Adrenal gland (tissue), 12 donors: ENCODE results near the gene FASN. TPM values are rescaled to one million over a fixed set of nuclear protein-coding genes. Genes with fewer than 3 reads are reported as not detected.

ENCODE experiments used
- DNase-seq, 7 donors: peaks; one replicate each; pipeline ENCODE4 v3.0.0-alpha.2; 2019 to 2020
- H3K27ac ChIP-seq, 5 donors: fragments of 200-600 bp; sonication (generic) in 4 of 5; 1 replicate in 3 of 5; 2 replicates in 2 of 5; pipeline versions ENCODE4 v1.5.1 to v1.8.0; 2016 to 2020; ENCODE audit warnings: mild to moderate bottlenecking in 1 of 5
- H3K27me3 ChIP-seq: fragments of 200-600 bp; 2 replicates; pipeline ENCODE4 v1.8.0; 2021
- H3K36me3 ChIP-seq, 2 donors: fragments of 200-600 bp; replicated peaks in 1 of 2; 1 replicate in 1 of 2; 2 replicates in 1 of 2; pipeline versions ENCODE4 v1.5.1 to v1.8.0; 2018 to 2022
- H3K4me1 ChIP-seq, 2 donors: fragments of 200-600 bp; replicated peaks in 1 of 2; 1 replicate in 1 of 2; 2 replicates in 1 of 2; pipeline versions ENCODE4 v1.5.1 to v1.8.0; 2018 to 2021
- H3K4me3 ChIP-seq, 4 donors: fragments of 200-600 bp; sonication (generic) in 3 of 4; one replicate each; pipeline ENCODE4 v1.5.1; 2016 to 2018
- H3K9me3 ChIP-seq, 3 donors: fragments of 200-600 bp; sonication (generic) in 1 of 3; replicated peaks in 1 of 3; 1 replicate in 2 of 3; 2 replicates in 1 of 3; pipeline versions ENCODE4 v1.5.1 to v1.8.0; 2016 to 2021
- CTCF ChIP-seq, 6 experiments: fragments of 450-650 bp in 4 of 6; fragments of 200-600 bp in 2 of 6; sonication (generic) in 1 of 6; IDR thresholded peaks; 1 replicate in 5 of 6; 2 replicates in 1 of 6; pipeline versions ENCODE4 v1.5.1 to v1.8.0; 2016 to 2021; ENCODE audit warnings: antibody characterized with exemption in 6 of 6, mild to moderate bottlenecking in 2 of 6, moderate library complexity in 1 of 6
- POLR2A ChIP-seq, 2 donors: fragments of 450-650 bp; IDR thresholded peaks; one replicate each; pipeline ENCODE4 v1.6.1; 2017; ENCODE audit warnings: antibody characterized with exemption in 2 of 2, mild to moderate bottlenecking in 2 of 2, moderate library complexity in 1 of 2
- WGBS, 4 donors: extraction: QIAGEN DNeasy Blood & Tissue Kit in 2 of 4; methylation state at CpG; one replicate each; pipeline versions ENCODE4 v1.1.5 to v1.1.7; 2013 to 2017; 5-methylcytosine and 5-hydroxymethylcytosine counted together
- intact Hi-C, 2 donors: fragments of 100-400 bp; cut with DNase I; formaldehyde crosslinking; loops; one replicate each; pipeline versions ENCODE4 v1.14.1 to v1.15.0; 2022 to 2023
- polyA plus RNA-seq, 3 donors: library from polyadenylated mRNA; stranded (reverse); fragments of 200-250 nt in 2 of 3; fragments of 350-450 nt in 1 of 3; fragmentation: Illumina TruSeq in 1 of 3; extraction: RNeasy Lipid Tissue Mini Kit (QIAGEN cat#74804) in 1 of 3; gene quantifications; one replicate each; pipeline ENCODE4 v1.2.3, GENCODE V29; 2013 to 2014
- total RNA-seq, 9 donors: library from RNA; depleted of rRNA in 4 of 9; stranded (reverse); fragments of >200 nt in 4 of 9; fragments of 120-200 nt in 1 of 9; fragmentation: NEBNext Ultra II Directional in 1 of 9; extraction: Animal tissue kit (Norgen Biotek cat#: 25700) in 1 of 9; gene quantifications; one replicate each; pipeline versions ENCODE4 v1.1.0 to v1.2.4, GENCODE V29; 2013 to 2023
- donor health status: healthy with polysubstance abuse.
- donor health status: Bipolar disorder and iron deficiency.
- donor health status: DM: yes; HTN: yes; CAD: no.
- donor health status: DM: no; HTN: no; CAD: no.
- donor health status: DM: no; HTN: no; CAD: no.
- donor health status: DM: yes; HTN: yes; CAD: no.

FASN gene
- total and polyA plus RNA-seq, 12 donors, result 18.9 to 276 (median 79.7) TPM

- Histone ChIP-seq H3K9me3 (no peaks in the 10 kb centered on the region), H3K27me3 (no peaks in the 10 kb centered on the region), H3K27ac (no peak overlapping the region), H3K4me1 (no peaks in the 10 kb centered on the region), H3K4me3 (no peak overlapping the region), H3K36me3 (peaks cover 0 to 99% of the 10 kb centered on the region in 2 donors)
- no peak for DNase-seq
- TF ChIP-seq CTCF (IDR thresholded peaks at IDR 0.05), result no peak
- no peak for TF ChIP-seq POLR2A (IDR thresholded peaks at IDR 0.05)
- WGBS, 4 donors, result 88 to 92% (median 91%) methylated on average over 6 to 29 of the region's 29 CpGs; no CpG with 5 or more reads in 1 of the 4 donors
- intact Hi-C loops, result no loop called here
Observed at GRCh38 chr17:82089723-82090548, 8.1 kb downstream of the FASN start.

GRCh38 chr17:82088838-82089722 lies 9.0 kb downstream of the FASN start:
- no peak for DNase-seq
- intact Hi-C loops, result no loop called here
- Histone ChIP-seq H3K27me3 (no peaks in the 10 kb centered on the region), H3K9me3 (no peaks in the 10 kb centered on the region), H3K36me3 (peaks cover 0 to 100% of the 10 kb centered on the region in 2 donors), H3K27ac (no peak overlapping the region), H3K4me1 (no peaks in the 10 kb centered on the region), H3K4me3 (no peak overlapping the region)
- no peak for TF ChIP-seq POLR2A (IDR thresholded peaks at IDR 0.05)
- TF ChIP-seq CTCF (IDR thresholded peaks at IDR 0.05), result no peak
- WGBS, 4 donors, result 91 to 94% (median 93%) methylated on average over 9 to 47 of the region's 47 CpGs

- no peak for TF ChIP-seq CTCF (IDR thresholded peaks at IDR 0.05)
- TF ChIP-seq POLR2A (IDR thresholded peaks at IDR 0.05), result no peak
- Histone ChIP-seq H3K4me1 (no peaks in the 10 kb centered on the region), H3K27ac (no peak overlapping the region), H3K36me3 (peaks cover 0 to 100% of the 10 kb centered on the region in 2 donors), H3K4me3 (no peak overlapping the region), H3K9me3 (no peaks in the 10 kb centered on the region), H3K27me3 (no peaks in the 10 kb centered on the region)
- WGBS, 4 donors, result 94 to 97% (median 95%) methylated on average over 23 to 48 of the region's 48 CpGs
- DNase-seq, result no peak
- intact Hi-C loops, result no loop called here
Observed at GRCh38 chr17:82087961-82088837, 9.8 kb downstream of the FASN start.
